GM23338 (cell line): Measurements from ENCODE around the gene FHIT. TPM values are rescaled to one million over a fixed set of nuclear protein-coding genes. Genes with fewer than 3 reads are reported as not detected.

Experiments
- ATAC-seq: fragments of 200-7000 bp; cut with Tn5 transposase; 3 replicates; pipeline ENCODE4 v1.9.1; 2020
- DNase-seq: peaks from one replicate; pipeline ENCODE4 v3.0.0-alpha.2; 2015; ENCODE audit warnings: low spot score
- H2AFZ ChIP-seq: fragments of 200-600 bp; sonication (generic); 2 replicates; pipeline ENCODE4 v1.8.0; 2016; ENCODE audit warnings: antibody characterized with exemption, mild to moderate bottlenecking, moderate library complexity
- H3F3A ChIP-seq: fragments of 200-600 bp; sonication (generic); replicated peaks from 2 replicates; pipeline ENCODE4 v1.8.0; 2017; ENCODE audit warnings: antibody characterized with exemption, mixed run types, low read depth
- H3K27ac ChIP-seq: fragments of 200-600 bp; sonication (generic); 2 replicates; pipeline ENCODE4 v1.6.1; 2016; ENCODE audit warnings: low read depth
- H3K27me3 ChIP-seq: fragments of 200-600 bp; sonication (generic); 2 replicates; pipeline ENCODE4 v1.8.0; 2016; ENCODE audit warnings: mild to moderate bottlenecking, mixed run types, moderate library complexity; ENCODE audit not compliant: insufficient read depth
- H3K36me3 ChIP-seq: fragments of 200-600 bp; sonication (generic); 2 replicates; pipeline ENCODE4 v1.8.0; 2016; ENCODE audit warnings: mild to moderate bottlenecking; ENCODE audit not compliant: insufficient read depth
- H3K4me1 ChIP-seq: fragments of 200-600 bp; sonication (generic); 2 replicates; pipeline ENCODE4 v1.8.0; 2016; ENCODE audit warnings: mild to moderate bottlenecking, moderate library complexity; ENCODE audit not compliant: insufficient read depth
- H3K4me2 ChIP-seq: fragments of 200-600 bp; sonication (generic); 2 replicates; pipeline ENCODE4 v1.7.1; 2017; ENCODE audit warnings: mixed run types
- H3K4me3 ChIP-seq: fragments of 200-600 bp; sonication (generic); 2 replicates; pipeline ENCODE4 v1.6.1; 2016; ENCODE audit warnings: mixed run types
- H3K79me2 ChIP-seq: fragments of 200-600 bp; sonication (generic); replicated peaks from 2 replicates; pipeline ENCODE4 v1.8.0; 2017; ENCODE audit warnings: mild to moderate bottlenecking; ENCODE audit not compliant: insufficient read depth
- H3K9me2 ChIP-seq: fragments of 200-600 bp; sonication (generic); 2 replicates; pipeline ENCODE4 v1.8.0; 2017; ENCODE audit not compliant: insufficient read depth
- H4K20me1 ChIP-seq: fragments of 200-600 bp; sonication (generic); replicated peaks from 2 replicates; pipeline ENCODE4 v1.8.0; 2017; ENCODE audit warnings: mild to moderate bottlenecking; ENCODE audit not compliant: insufficient read depth
- H3K27ac Mint-ChIP-seq: 2 replicates; pipeline ENCODE4 v1.8.0; 2020; ENCODE audit warnings: inconsistent platforms, mild to moderate bottlenecking, moderate library complexity, mixed read lengths
- H3K27me3 Mint-ChIP-seq: 3 replicates; pipeline ENCODE4 v1.8.0; 2022; ENCODE audit warnings: low read depth, mild to moderate bottlenecking, moderate library complexity, mixed read lengths, inconsistent platforms; ENCODE audit not compliant: insufficient read depth, poor library complexity
- H3K36me3 Mint-ChIP-seq: 3 replicates; pipeline ENCODE4 v1.8.0; 2021; ENCODE audit warnings: low read depth, mild to moderate bottlenecking, inconsistent platforms, moderate library complexity, mixed read lengths
- H3K4me1 Mint-ChIP-seq: 3 replicates; pipeline ENCODE4 v1.8.0; 2020; ENCODE audit warnings: mild to moderate bottlenecking, inconsistent platforms, mixed read lengths
- H3K4me3 Mint-ChIP-seq: 3 replicates; pipeline ENCODE4 v1.8.0; 2021; ENCODE audit warnings: moderate library complexity, mild to moderate bottlenecking, inconsistent platforms, mixed read lengths
- H3K9me3 Mint-ChIP-seq: 3 replicates; pipeline ENCODE4 v1.8.0; 2020; ENCODE audit warnings: moderate library complexity, mild to moderate bottlenecking, inconsistent platforms, mixed read lengths
- ETS1 ChIP-seq: IDR thresholded peaks from 2 replicates; pipeline ENCODE4 v1.6.1; 2016; ENCODE audit warnings: antibody characterized with exemption
- EZH2phosphoT487 ChIP-seq: fragments of 200-600 bp; sonication (generic); IDR thresholded peaks from one replicate; pipeline ENCODE4 v1.8.1; 2018; ENCODE audit warnings: antibody characterized with exemption; ENCODE audit not compliant: unreplicated experiment
- JUNB ChIP-seq: IDR thresholded peaks from one replicate; pipeline ENCODE4 v1.6.1; 2016; ENCODE audit warnings: antibody characterized with exemption; ENCODE audit not compliant: unreplicated experiment
- NANOG ChIP-seq: IDR thresholded peaks from 2 replicates; pipeline ENCODE4 v1.6.1; 2016; ENCODE audit warnings: antibody characterized with exemption, borderline replicate concordance
- REST ChIP-seq: IDR thresholded peaks from one replicate; pipeline ENCODE4 v1.6.1; 2018; ENCODE audit warnings: antibody characterized with exemption; ENCODE audit not compliant: unreplicated experiment
- STAT1 ChIP-seq: IDR thresholded peaks from one replicate; pipeline ENCODE4 v1.6.1; 2016; ENCODE audit warnings: antibody characterized with exemption; ENCODE audit not compliant: unreplicated experiment
- ZNF114 ChIP-seq: fragments of 250-450 bp; sonication (Bioruptor Pico); IDR thresholded peaks from 2 replicates; pipeline ENCODE4 v1.5.0; 2020; ENCODE audit warnings: mild to moderate bottlenecking, moderate library complexity
- ZNF331 ChIP-seq: fragments of 250-450 bp; sonication (Bioruptor Pico); IDR thresholded peaks from 2 replicates; pipeline ENCODE4 v1.5.0; 2020; ENCODE audit warnings: low read depth, mild to moderate bottlenecking, moderate library complexity
- polyA plus RNA-seq: library from polyadenylated mRNA; unstranded; fragments of >200 nt; fragmentation: Nextera tagmentation; extraction: Ambion mirVana; gene quantifications from 2 replicates; pipeline ENCODE4 v1.2.1, GENCODE V29; 2016
- total RNA-seq: library from RNA; depleted of rRNA; stranded (reverse); fragments of >200 nt; shearing (Covaris generic); gene quantifications from 2 replicates; pipeline ENCODE4 v1.2.3, GENCODE V29; 2014

FHIT gene
- total and polyA plus RNA-seq, 2 experiments from 2014 or later: 3.0 to 8.3 TPM

- Histone ChIP-seq H3K4me3 (no peak overlapping the region), H3K27me3 (no peaks in the 10 kb centered on the region), H3F3A (no peaks in the 10 kb centered on the region), H3K9me2 (peaks cover 3% of the 10 kb centered on the region; the same call in 1 of the 2 replicates), H3K27ac (no peak overlapping the region), H4K20me1 (no peaks in the 10 kb centered on the region), H3K4me2 (no peak overlapping the region), H2AFZ (peak overlapping the region; percentile 14; the same call in 1 of the 2 replicates), H3K4me1 (no peaks in the 10 kb centered on the region), H3K36me3 (no peaks in the 10 kb centered on the region), H3K79me2 (no peaks in the 10 kb centered on the region)
- TF ChIP-seq ZNF331 (CRISPR knock-in tag) (no peak), REST (no peak)
- no peak overlapping the region for H3K27ac Mint-ChIP-seq
- H3K4me1 Mint-ChIP-seq: peaks cover 10% of the 10 kb centered on the region; the same call in 2 of the 3 replicates
- H3K9me3 Mint-ChIP-seq: no peaks in the 10 kb centered on the region
- no peak overlapping the region for H3K4me3 Mint-ChIP-seq
- ATAC-seq (peak; percentile 77), DNase-seq (peak; percentile 11)
- H3K36me3 Mint-ChIP-seq: no peaks in the 10 kb centered on the region
- no peaks in the 10 kb centered on the region for H3K27me3 Mint-ChIP-seq
Measured at GRCh38 chr3:60147249-60147950, 1103.9 kb downstream of the FHIT start.

- H2AFZ ChIP-seq: no peak overlapping the region
- no peaks in the 10 kb centered on the region for H4K20me1 ChIP-seq
- no peak overlapping the region for H3K27ac Mint-ChIP-seq
- H3K9me3 Mint-ChIP-seq: no peaks in the 10 kb centered on the region
- no peak overlapping the region for H3K4me3 Mint-ChIP-seq
- H3K4me2 ChIP-seq: no peak overlapping the region
- no peak overlapping the region for H3K4me3 ChIP-seq
- H3K79me2 ChIP-seq: no peaks in the 10 kb centered on the region
- peaks cover 18% of the 10 kb centered on the region; the same call in 2 of the 3 replicates for H3K4me1 Mint-ChIP-seq
- ATAC-seq (no peak; the same call in 2 of the 3 replicates), DNase-seq (no peak)
- H3K27me3 Mint-ChIP-seq: no peaks in the 10 kb centered on the region
- peaks cover 3% of the 10 kb centered on the region; the same call in 1 of the 2 replicates for H3K9me2 ChIP-seq
- no peaks in the 10 kb centered on the region for H3K36me3 ChIP-seq
- H3K27me3 ChIP-seq: no peaks in the 10 kb centered on the region
- H3F3A ChIP-seq: no peaks in the 10 kb centered on the region
- no peaks in the 10 kb centered on the region for H3K36me3 Mint-ChIP-seq
- H3K4me1 ChIP-seq: peaks cover 3% of the 10 kb centered on the region; the same call in 1 of the 2 replicates
- TF ChIP-seq ZNF331 (CRISPR knock-in tag): no peak
- no peak for TF ChIP-seq EZH2phosphoT487
- TF ChIP-seq JUNB: no peak
- no peak overlapping the region for H3K27ac ChIP-seq
Measured at GRCh38 chr3:60146121-60146520, 1105.1 kb downstream of the FHIT start.

- Histone ChIP-seq H3K4me3 (no peak overlapping the region), H3K9me2 (no peaks in the 10 kb centered on the region), H4K20me1 (no peaks in the 10 kb centered on the region), H2AFZ (no peak overlapping the region), H3K4me1 (peaks cover 3% of the 10 kb centered on the region; the same call in 1 of the 2 replicates), H3K4me2 (no peak overlapping the region), H3K27me3 (no peaks in the 10 kb centered on the region), H3K36me3 (no peaks in the 10 kb centered on the region), H3K79me2 (no peaks in the 10 kb centered on the region), H3K27ac (no peak overlapping the region), H3F3A (no peaks in the 10 kb centered on the region)
- DNase-seq (no peak), ATAC-seq (no peak)
- peaks cover 18% of the 10 kb centered on the region; the same call in 2 of the 3 replicates for H3K4me1 Mint-ChIP-seq
- H3K4me3 Mint-ChIP-seq: no peak overlapping the region
- no peaks in the 10 kb centered on the region for H3K36me3 Mint-ChIP-seq
- no peak overlapping the region for H3K27ac Mint-ChIP-seq
- H3K27me3 Mint-ChIP-seq: peaks cover 2% of the 10 kb centered on the region
- H3K9me3 Mint-ChIP-seq: no peaks in the 10 kb centered on the region
- TF ChIP-seq NANOG (no peak), STAT1 (no peak), ZNF331 (CRISPR knock-in tag) (no peak), JUNB (no peak), ETS1 (no peak), ZNF114 (CRISPR knock-in tag) (no peak), REST (no peak)
Measured at GRCh38 chr3:60144071-60144470, 1107.2 kb downstream of the FHIT start.
